Vagina (tissue), 2 donors: ENCODE measurements around the gene PGAP6.

ENCODE experiments used
- CTCF ChIP-seq, 3 experiments: fragments of 450-650 bp in 2 of 3; fragments of 200-600 bp in 1 of 3; sonication (generic) in 1 of 3; IDR thresholded peaks; one replicate each; pipeline ENCODE4 v1.5.1; 2017 to 2019; ENCODE audit warnings: antibody characterized with exemption in 3 of 3, mild to moderate bottlenecking in 2 of 3, moderate library complexity in 2 of 3
- POLR2A ChIP-seq, 2 donors: fragments of 450-650 bp; IDR thresholded peaks; one replicate each; pipeline ENCODE4 v1.6.1; 2017; ENCODE audit warnings: antibody characterized with exemption in 2 of 2, mild to moderate bottlenecking in 2 of 2, moderate library complexity in 2 of 2
- POLR2AphosphoS5 ChIP-seq, 2 donors: sonication (generic); formaldehyde crosslinking; IDR thresholded peaks; one replicate each; pipeline ENCODE4 v1.9.0; 2017; ENCODE audit warnings: antibody characterized with exemption in 2 of 2, mild to moderate bottlenecking in 2 of 2, low read depth in 1 of 2; ENCODE audit not compliant: insufficient read depth in 1 of 2

GRCh38 chr16:426906-427249, 45.1 kb upstream of the PGAP6 start:
- no peak for TF ChIP-seq CTCF (IDR thresholded peaks at IDR 0.05)
- no peak for TF ChIP-seq POLR2A (IDR thresholded peaks at IDR 0.05)
- TF ChIP-seq POLR2AphosphoS5 (IDR thresholded peaks at IDR 0.05; ENCODE audit: insufficient read depth in 1 of 2, low read depth in 1 of 2), result no peak
